ENCODE results near the gene HAUS6.

DNA sequence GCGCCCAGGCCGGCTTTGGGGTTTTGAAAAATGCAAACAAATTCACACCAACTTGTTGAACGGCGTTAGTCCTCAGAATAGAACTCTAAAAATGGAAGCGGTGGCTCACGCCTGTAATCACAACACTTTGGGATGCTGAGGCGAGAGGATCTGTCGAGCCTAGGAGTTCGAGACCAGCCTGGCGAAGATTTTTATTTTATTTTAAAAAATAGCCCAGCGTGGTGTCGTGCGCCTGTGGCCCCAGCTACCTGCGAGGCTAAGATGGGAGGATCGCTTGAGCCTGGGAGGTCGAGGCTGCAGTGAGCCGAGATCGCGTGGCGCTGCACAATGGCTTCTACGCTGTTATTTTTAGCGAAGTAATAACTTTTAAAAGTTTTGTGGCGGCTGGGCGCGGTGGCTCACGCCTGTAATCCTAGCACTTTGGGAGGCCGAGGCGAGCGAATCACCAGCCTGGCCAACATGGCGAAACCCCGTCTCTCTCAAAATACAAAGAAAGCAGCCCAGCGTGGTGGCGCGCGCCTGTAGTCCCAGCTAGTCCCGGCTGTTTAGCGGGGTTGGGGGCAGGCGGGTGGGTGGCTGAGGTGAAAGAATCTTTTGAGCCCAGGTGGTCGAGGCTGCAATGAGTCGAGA lies 25.3 kb upstream of the HAUS6 start:
- TF ChIP-seq POLR2A (IDR thresholded peaks at IDR 0.05) = no peak
- no peak for TF ChIP-seq CTCF (IDR thresholded peaks at IDR 0.05)
